ENCODE measurements around the gene ACOXL. TPM values are rescaled to one million over a fixed set of nuclear protein-coding genes. Genes with fewer than 3 reads are reported as not detected.

ACOXL gene
- total RNA-seq, 1 donor from 2014 or later, result 0.23 TPM

DNA sequence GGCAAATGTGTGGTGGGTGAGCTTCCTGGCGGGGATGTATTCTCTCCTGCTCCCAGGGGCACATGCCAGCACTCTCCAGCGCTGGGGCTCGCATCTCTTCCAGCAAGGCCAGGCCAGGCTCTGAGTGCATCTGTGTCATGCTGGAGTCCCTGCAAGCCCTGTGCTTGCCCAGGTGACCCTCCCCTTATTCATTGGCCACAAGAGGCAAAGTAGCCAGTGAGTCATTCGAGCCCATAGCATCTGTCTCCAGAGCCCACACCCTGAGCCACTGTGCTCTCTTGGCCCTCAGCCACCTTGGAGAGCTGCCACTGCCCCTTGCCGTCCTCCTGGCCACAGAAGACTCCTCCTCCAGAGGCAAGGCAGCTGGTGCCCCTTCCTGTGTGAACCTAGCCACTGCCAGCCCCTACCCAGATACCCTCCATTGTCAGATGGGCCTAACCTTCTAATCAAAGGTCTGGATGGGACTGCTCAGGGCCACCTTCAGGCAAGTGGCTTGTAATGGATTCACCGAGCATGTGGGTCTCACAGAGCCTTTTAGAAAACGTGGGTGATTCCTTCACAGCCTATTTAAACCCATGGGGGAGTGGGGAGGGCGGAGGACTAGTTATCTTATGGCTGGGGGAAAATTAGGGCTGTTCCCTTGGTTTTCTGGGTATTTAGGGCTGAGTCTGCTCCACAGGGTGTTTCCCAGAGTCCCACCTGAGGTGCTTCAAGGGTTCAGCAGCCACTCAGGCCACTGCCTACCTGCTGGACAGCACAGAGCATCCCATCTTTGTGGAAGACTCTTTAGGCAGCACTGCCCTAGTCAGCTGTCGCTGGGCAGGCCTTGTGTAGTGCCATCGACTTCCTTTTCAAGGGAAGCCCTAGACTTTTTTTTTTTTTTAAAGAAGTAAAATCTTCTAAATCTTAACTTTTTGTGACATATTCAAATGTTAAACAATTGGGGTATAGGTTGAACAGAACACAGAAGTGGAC is 137.4 kb downstream of the ACOXL start:
- H2AFZ ChIP-seq (ENCODE audit: low read depth, low read length), result no peak overlapping the region
- no peak overlapping the region for H3K9ac ChIP-seq (ENCODE audit: low read length)
- no peaks in the 10 kb centered on the region for H4K20me1 ChIP-seq (ENCODE audit: insufficient read depth, low read length)
- DNase-seq (ENCODE audit: low read depth) (peak; percentile 65), FAIRE-seq (no peak)
- H3K27ac Mint-ChIP-seq (ENCODE audit: unreplicated experiment), result no peak overlapping the region
- H3K27me3 Mint-ChIP-seq (ENCODE audit: low read depth, unreplicated experiment), result peaks cover 23% of the 10 kb centered on the region
- H3K4me3 ChIP-seq (ENCODE audit: insufficient read depth, low read depth, low read length), result no peak overlapping the region
- H3K36me3 ChIP-seq (ENCODE audit: insufficient read depth, low read length), result no peaks in the 10 kb centered on the region
- no peaks in the 10 kb centered on the region for H3K9me3 ChIP-seq (ENCODE audit: insufficient read depth, low read depth, low read length)
- no peak for TF ChIP-seq EZH2 (IDR thresholded peaks at IDR 0.05; ENCODE audit: insufficient read depth, low read length)
- TF ChIP-seq, protein P1, sequence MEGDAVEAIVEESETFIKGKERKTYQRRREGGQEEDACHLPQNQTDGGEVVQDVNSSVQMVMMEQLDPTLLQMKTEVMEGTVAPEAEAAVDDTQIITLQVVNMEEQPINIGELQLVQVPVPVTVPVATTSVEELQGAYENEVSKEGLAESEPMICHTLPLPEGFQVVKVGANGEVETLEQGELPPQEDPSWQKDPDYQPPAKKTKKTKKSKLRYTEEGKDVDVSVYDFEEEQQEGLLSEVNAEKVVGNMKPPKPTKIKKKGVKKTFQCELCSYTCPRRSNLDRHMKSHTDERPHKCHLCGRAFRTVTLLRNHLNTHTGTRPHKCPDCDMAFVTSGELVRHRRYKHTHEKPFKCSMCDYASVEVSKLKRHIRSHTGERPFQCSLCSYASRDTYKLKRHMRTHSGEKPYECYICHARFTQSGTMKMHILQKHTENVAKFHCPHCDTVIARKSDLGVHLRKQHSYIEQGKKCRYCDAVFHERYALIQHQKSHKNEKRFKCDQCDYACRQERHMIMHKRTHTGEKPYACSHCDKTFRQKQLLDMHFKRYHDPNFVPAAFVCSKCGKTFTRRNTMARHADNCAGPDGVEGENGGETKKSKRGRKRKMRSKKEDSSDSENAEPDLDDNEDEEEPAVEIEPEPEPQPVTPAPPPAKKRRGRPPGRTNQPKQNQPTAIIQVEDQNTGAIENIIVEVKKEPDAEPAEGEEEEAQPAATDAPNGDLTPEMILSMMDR (IDR thresholded peaks at IDR 0.05; ENCODE audit: insufficient read depth, low read depth, low read length), result no peak
- no peaks in the 10 kb centered on the region for H3K36me3 Mint-ChIP-seq (ENCODE audit: low read depth, unreplicated experiment)
- no peak overlapping the region for H3K4me3 Mint-ChIP-seq (ENCODE audit: unreplicated experiment)
- H3K27ac ChIP-seq (ENCODE audit: low read depth, low read length), result no peak overlapping the region
- H3K27me3 ChIP-seq (ENCODE audit: insufficient read depth, low read length), result peaks cover 6% of the 10 kb centered on the region
- H3K4me2 ChIP-seq (ENCODE audit: low read length), result peak overlapping the region; percentile 9
- peaks cover 11% of the 10 kb centered on the region for H3K4me1 ChIP-seq (ENCODE audit: insufficient read depth, low read length)
- no peaks in the 10 kb centered on the region for H3K9me3 Mint-ChIP-seq (ENCODE audit: unreplicated experiment)
- H3K4me1 Mint-ChIP-seq (ENCODE audit: low read depth, unreplicated experiment), result peaks cover 18% of the 10 kb centered on the region
- H3K79me2 ChIP-seq (ENCODE audit: insufficient read depth, low read length), result no peaks in the 10 kb centered on the region

DNA sequence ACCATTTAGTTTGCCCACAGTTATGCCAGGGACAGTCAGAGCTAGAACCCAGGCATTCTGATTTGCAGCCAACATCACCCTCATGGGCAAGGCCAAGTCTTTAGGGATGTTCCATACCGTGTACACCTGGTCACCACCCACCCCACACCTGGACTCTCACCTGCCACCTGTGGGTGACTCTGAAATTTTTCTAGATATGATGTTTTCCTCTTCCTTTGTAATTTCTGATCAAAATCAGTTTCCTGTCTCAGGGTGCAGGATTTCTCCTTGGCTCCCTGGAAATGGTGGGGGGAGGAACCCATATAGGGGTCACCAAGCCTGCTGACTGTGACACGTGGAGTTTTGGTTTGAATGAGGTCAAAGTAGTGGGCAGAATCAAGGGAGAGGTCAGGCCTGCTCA is 138.2 kb downstream of the ACOXL start:
- H3K27ac ChIP-seq (ENCODE audit: low read depth, low read length), result no peak overlapping the region
- no peaks in the 10 kb centered on the region for H3K79me2 ChIP-seq (ENCODE audit: insufficient read depth, low read length)

More for the DNA sequence above, 138.2 kb downstream of the ACOXL start:
- H3K4me2 ChIP-seq (ENCODE audit: low read length), result no peak overlapping the region
- peaks cover 10% of the 10 kb centered on the region for H3K4me1 ChIP-seq (ENCODE audit: insufficient read depth, low read length)
- peaks cover 6% of the 10 kb centered on the region for H3K27me3 ChIP-seq (ENCODE audit: insufficient read depth, low read length)
- Mint-ChIP-seq H3K27ac (ENCODE audit: unreplicated experiment) (no peak overlapping the region), H3K4me1 (ENCODE audit: low read depth, unreplicated experiment) (peaks cover 18% of the 10 kb centered on the region), H3K27me3 (ENCODE audit: low read depth, unreplicated experiment) (peaks cover 27% of the 10 kb centered on the region), H3K9me3 (ENCODE audit: unreplicated experiment) (no peaks in the 10 kb centered on the region), H3K4me3 (ENCODE audit: unreplicated experiment) (no peak overlapping the region), H3K36me3 (ENCODE audit: low read depth, unreplicated experiment) (no peaks in the 10 kb centered on the region)
- TF ChIP-seq, protein P1 (IDR thresholded peaks at IDR 0.05; ENCODE audit: insufficient read depth, low read depth, low read length), result no peak
- no peak for TF ChIP-seq EZH2 (IDR thresholded peaks at IDR 0.05; ENCODE audit: insufficient read depth, low read length)
- H3K36me3 ChIP-seq (ENCODE audit: insufficient read depth, low read length), result no peaks in the 10 kb centered on the region
- no peak overlapping the region for H2AFZ ChIP-seq (ENCODE audit: low read depth, low read length)
- H3K4me3 ChIP-seq (ENCODE audit: insufficient read depth, low read depth, low read length), result no peak overlapping the region
- no peak overlapping the region for H3K9ac ChIP-seq (ENCODE audit: low read length)
- no peaks in the 10 kb centered on the region for H3K9me3 ChIP-seq (ENCODE audit: insufficient read depth, low read depth, low read length)
- no peak for DNase-seq (ENCODE audit: low read depth)
- FAIRE-seq, result no peak
- no peaks in the 10 kb centered on the region for H4K20me1 ChIP-seq (ENCODE audit: insufficient read depth, low read length)

All from astrocyte (in vitro differentiated cells and primary cell).